IPS-NIHi11 (cell line): ENCODE data around the gene SHROOM3.
"Not testable (repeated sequence)": the region's sequence is repeated elsewhere in the genome, so short reads cannot be mapped to it uniquely, and the experiment has no call there.

Experiments
- DNase-seq: peaks from one replicate; pipeline ENCODE4 v3.0.0; 2012; ENCODE audit warnings: mixed read lengths, low spot score

SHROOM3 gene

GRCh38 chr4:76595435-76595834 lies 160.4 kb downstream of the SHROOM3 start:
- no peak for DNase-seq

GRCh38 chr4:76596713-76597112 lies 161.7 kb downstream of the SHROOM3 start:
- DNase-seq, result no peak

GRCh38 chr4:76597423-76597979 lies 162.5 kb downstream of the SHROOM3 start:
- DNase-seq, result no peak

GRCh38 chr4:76600447-76600846 lies 165.4 kb downstream of the SHROOM3 start:
- no peak for DNase-seq

GRCh38 chr4:76601791-76602190 lies 166.8 kb downstream of the SHROOM3 start:
- no peak for DNase-seq

GRCh38 chr4:76605099-76605563 lies 170.1 kb downstream of the SHROOM3 start:
- DNase-seq, result no peak

GRCh38 chr4:76606645-76607265 lies 171.7 kb downstream of the SHROOM3 start:
- DNase-seq, result no peak

GRCh38 chr4:76607266-76607799 lies 172.3 kb downstream of the SHROOM3 start:
- DNase-seq, result no peak

GRCh38 chr4:76607846-76608245 lies 172.8 kb downstream of the SHROOM3 start:
- no peak for DNase-seq

GRCh38 chr4:76608549-76608948 lies 173.5 kb downstream of the SHROOM3 start:
- DNase-seq, result not testable (repeated sequence)

- no peak for DNase-seq
Measured at GRCh38 chr4:76610751-76611547, 175.9 kb downstream of the SHROOM3 start.

GRCh38 chr4:76611616-76612207 lies 176.7 kb downstream of the SHROOM3 start:
- no peak for DNase-seq

GRCh38 chr4:76614589-76614988 lies 179.6 kb downstream of the SHROOM3 start:
- DNase-seq, result no peak

- DNase-seq, result no peak
Measured at GRCh38 chr4:76615999-76616398, 181.0 kb downstream of the SHROOM3 start.

GRCh38 chr4:76616526-76616925 lies 181.5 kb downstream of the SHROOM3 start:
- DNase-seq, result no peak

- DNase-seq, result no peak
Measured at GRCh38 chr4:76620723-76621468, 185.9 kb downstream of the SHROOM3 start.

- no peak for DNase-seq
Measured at GRCh38 chr4:76622126-76622525, 187.1 kb downstream of the SHROOM3 start.

GRCh38 chr4:76622717-76623116 lies 187.7 kb downstream of the SHROOM3 start:
- no peak for DNase-seq

GRCh38 chr4:76623217-76624045 lies 188.4 kb downstream of the SHROOM3 start:
- no peak for DNase-seq

- peak; percentile 24 for DNase-seq
Measured at GRCh38 chr4:76624241-76624681, 189.2 kb downstream of the SHROOM3 start.
